Parathyroid adenoma (tissue), 2 donors: ENCODE results near the gene TEX19.

Source experiments
- H2AFZ ChIP-seq: fragments of 300-600 bp; sonication (generic); one replicate; pipeline ENCODE4 v1.7.0; 2017; ENCODE audit warnings: antibody characterized with exemption, mild to moderate bottlenecking
- H3K27ac ChIP-seq: fragments of 300-600 bp; sonication (generic); one replicate; pipeline ENCODE4 v1.7.0; 2017
- H3K27me3 ChIP-seq: fragments of 300-600 bp; sonication (generic); one replicate; pipeline ENCODE4 v1.7.0; 2017; ENCODE audit warnings: low read length; ENCODE audit not compliant: control insufficient read depth, insufficient read depth
- H3K36me3 ChIP-seq: fragments of 300-600 bp; sonication (generic); one replicate; pipeline ENCODE4 v1.7.0; 2017; ENCODE audit warnings: low read length; ENCODE audit not compliant: control insufficient read depth, insufficient read depth
- H3K4me1 ChIP-seq: fragments of 300-600 bp; sonication (generic); one replicate; pipeline ENCODE4 v1.7.0; 2017; ENCODE audit warnings: control low read depth
- H3K4me2 ChIP-seq: fragments of 300-600 bp; sonication (generic); one replicate; pipeline ENCODE4 v1.7.0; 2017; ENCODE audit warnings: low read length
- H3K4me3 ChIP-seq: fragments of 300-600 bp; sonication (generic); one replicate; pipeline ENCODE4 v1.7.0; 2017; ENCODE audit warnings: low read depth, low read length
- H3K79me2 ChIP-seq: fragments of 300-600 bp; sonication (generic); one replicate; pipeline ENCODE4 v1.7.0; 2017; ENCODE audit warnings: control low read depth
- H3K9ac ChIP-seq: fragments of 300-600 bp; sonication (generic); one replicate; pipeline ENCODE4 v1.7.0; 2017; ENCODE audit warnings: mild to moderate bottlenecking
- H3K9me3 ChIP-seq: fragments of 300-600 bp; sonication (generic); one replicate; pipeline ENCODE4 v1.7.0; 2017; ENCODE audit warnings: low read length; ENCODE audit not compliant: control insufficient read depth
- TF ChIP-seq, protein P1 (sequence below): fragments of 300-600 bp; sonication (generic); IDR thresholded peaks from one replicate; pipeline ENCODE4 v1.7.0; 2017; ENCODE audit warnings: antibody characterized with exemption, mild to moderate bottlenecking
- donor health status: primary hyperparathyroidism.

Gene TEX19

DNA sequence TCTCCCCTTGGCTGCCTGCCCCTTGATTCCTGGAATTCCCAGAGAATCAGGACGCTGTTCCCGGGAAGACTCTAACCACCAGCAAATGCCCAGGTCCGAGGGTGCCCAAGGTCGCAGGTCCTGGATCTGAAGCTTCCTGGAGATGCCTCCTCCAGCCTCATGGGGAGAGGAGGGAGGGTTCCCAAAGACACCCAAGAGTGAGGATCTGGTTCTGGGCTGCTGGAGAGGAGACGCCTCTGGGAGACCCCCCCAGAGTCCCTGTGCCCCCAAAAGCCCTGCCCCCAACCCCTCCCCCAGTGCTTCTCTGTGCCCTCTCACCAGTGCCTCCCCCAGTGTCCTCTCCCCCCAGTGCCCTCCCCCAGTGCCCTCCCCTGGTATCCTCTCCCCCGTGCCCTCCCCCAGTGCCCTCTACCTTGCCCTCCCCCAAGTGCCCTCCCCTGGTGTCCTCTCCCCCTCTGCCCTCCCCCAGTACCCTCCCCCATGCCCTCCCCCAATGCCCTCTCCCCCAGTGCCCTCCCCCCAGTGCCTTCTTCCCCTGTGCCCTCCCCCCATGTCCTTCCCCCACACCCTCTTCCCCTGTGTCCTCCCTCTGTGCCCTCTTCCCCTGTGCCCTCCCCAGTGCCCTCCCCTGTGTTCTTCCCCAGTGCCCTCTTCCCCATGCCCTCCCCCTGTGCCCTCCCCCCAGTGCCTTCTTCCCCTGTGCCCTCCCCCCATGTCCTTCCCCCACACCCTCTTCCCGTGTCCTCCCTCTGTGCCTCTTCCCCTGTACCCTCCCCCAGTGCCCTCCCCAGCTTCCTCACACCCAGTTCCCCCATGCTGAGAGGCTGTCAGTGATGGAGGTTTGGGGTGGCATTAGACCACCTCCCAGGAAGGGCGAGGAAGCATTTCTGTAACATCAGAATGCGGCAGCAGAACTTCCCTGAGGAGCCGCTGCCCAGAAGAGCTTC lies 19.1 kb upstream of the TEX19 start:
- no peaks in the 10 kb centered on the region for H3K4me1 ChIP-seq
- peak overlapping the region; percentile 7 for H2AFZ ChIP-seq
- no peaks in the 10 kb centered on the region for H3K27me3 ChIP-seq
- no peak overlapping the region for H3K9ac ChIP-seq
- H3K27ac ChIP-seq, result no peak overlapping the region
- H3K36me3 ChIP-seq, result no peaks in the 10 kb centered on the region
- no peak overlapping the region for H3K4me3 ChIP-seq
- TF ChIP-seq, protein P1, sequence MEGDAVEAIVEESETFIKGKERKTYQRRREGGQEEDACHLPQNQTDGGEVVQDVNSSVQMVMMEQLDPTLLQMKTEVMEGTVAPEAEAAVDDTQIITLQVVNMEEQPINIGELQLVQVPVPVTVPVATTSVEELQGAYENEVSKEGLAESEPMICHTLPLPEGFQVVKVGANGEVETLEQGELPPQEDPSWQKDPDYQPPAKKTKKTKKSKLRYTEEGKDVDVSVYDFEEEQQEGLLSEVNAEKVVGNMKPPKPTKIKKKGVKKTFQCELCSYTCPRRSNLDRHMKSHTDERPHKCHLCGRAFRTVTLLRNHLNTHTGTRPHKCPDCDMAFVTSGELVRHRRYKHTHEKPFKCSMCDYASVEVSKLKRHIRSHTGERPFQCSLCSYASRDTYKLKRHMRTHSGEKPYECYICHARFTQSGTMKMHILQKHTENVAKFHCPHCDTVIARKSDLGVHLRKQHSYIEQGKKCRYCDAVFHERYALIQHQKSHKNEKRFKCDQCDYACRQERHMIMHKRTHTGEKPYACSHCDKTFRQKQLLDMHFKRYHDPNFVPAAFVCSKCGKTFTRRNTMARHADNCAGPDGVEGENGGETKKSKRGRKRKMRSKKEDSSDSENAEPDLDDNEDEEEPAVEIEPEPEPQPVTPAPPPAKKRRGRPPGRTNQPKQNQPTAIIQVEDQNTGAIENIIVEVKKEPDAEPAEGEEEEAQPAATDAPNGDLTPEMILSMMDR, result no peak
- no peaks in the 10 kb centered on the region for H3K9me3 ChIP-seq
- H3K4me2 ChIP-seq, result peak overlapping the region; percentile 35
- H3K79me2 ChIP-seq, result no peaks in the 10 kb centered on the region

DNA sequence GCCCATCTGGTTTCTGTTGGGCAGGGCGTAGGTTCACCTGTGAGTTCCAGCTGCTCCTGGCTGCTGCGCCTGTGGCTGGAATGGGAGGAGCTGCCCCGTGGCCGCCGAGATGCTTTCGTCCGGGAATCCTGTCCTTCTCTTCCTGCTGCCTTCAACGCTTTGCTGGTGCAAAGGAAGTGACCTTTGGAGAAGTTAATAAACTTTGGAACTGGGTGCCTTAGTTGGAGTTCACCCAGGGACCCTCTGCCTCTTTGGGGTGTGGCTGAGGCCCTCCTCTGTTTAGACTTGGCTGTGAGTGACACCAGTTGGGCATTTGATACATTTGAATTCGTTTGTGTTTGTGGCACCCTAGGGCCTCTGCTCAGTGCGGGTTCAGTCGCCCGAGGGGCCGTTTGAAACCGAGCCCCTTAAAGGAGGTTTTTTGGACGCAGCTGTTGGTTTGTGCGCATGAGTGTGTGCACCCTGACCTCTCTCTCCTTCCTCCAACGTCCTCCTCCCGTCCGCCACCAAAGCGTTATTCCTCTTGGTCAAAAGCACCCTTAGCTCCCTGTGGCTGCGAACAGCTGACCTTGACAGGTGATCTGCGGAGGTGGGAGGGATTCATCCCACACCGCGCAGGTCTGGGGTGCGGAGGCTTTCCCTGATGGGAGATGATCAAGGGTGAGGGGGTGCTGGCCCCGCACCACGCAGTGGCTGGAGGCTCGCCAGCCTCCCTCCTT lies 16.5 kb upstream of the TEX19 start:
- Histone ChIP-seq H3K4me3 (no peak overlapping the region), H3K4me2 (no peak overlapping the region), H3K27ac (no peak overlapping the region), H3K27me3 (no peaks in the 10 kb centered on the region), H3K9ac (no peak overlapping the region), H3K36me3 (no peaks in the 10 kb centered on the region), H3K9me3 (no peaks in the 10 kb centered on the region), H2AFZ (no peak overlapping the region), H3K79me2 (no peaks in the 10 kb centered on the region), H3K4me1 (no peaks in the 10 kb centered on the region)
- TF ChIP-seq, protein P1, result no peak

DNA sequence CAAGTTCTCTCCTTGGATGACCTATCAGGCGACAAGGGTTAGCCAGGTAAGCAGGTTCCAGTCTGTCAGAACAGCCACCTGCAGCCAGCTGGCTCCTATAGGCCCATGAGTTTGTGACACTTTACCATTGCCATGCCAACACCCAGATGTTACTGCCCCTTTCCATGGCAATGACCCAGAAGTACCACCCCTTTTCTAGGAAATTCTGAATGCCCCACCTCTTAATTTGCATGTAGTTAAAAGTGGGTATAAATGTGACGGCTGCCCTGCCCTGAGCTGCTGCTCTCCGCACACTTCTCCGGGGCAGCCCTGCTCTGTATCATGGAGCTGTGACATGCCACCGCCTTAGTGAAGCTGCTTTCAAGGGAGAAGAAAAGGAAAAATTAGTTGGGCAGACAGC lies 15.5 kb upstream of the TEX19 start:
- Histone ChIP-seq H3K4me2 (no peak overlapping the region), H3K36me3 (no peaks in the 10 kb centered on the region), H3K79me2 (no peaks in the 10 kb centered on the region), H3K4me1 (no peaks in the 10 kb centered on the region), H3K27ac (no peak overlapping the region), H3K9me3 (no peaks in the 10 kb centered on the region), H3K27me3 (no peaks in the 10 kb centered on the region), H3K4me3 (no peak overlapping the region), H3K9ac (no peak overlapping the region), H2AFZ (no peak overlapping the region)
- TF ChIP-seq, protein P1, result no peak

DNA sequence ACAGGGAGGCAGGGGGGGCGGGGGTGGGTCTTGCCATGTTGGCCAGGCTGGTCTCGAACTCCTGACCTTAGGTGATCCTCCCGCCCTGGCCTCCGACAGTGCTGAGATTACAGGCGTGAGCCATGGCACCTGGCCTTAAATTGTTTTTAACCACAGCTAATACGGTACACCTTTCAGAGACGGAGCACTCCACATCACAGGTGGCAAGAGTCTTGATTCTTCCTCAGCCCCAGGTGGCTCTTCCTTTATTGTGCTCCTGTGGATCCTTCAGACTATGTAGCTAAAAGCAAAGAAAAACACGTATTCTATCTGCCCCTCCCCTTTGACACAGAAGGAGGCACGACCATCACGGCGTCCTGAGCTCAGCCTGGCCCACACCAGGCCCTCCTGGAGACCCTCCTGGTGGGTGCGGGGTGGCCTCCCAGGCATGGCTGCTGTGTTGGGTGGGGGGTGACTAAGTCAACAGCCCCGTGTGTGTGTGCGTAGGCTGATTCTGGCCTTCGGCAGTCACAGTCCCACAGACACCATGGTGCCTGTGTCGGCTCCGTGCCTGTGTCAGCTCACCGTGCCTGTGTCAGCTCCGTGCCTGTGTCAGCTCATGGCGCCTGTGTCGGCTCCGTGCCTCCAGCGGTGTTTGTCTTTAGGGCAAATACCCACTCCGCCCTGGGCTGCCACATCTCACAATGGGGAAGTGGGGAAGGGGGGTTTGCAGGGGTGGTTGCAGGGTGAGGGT lies 14.7 kb upstream of the TEX19 start:
- H3K4me3 ChIP-seq, result no peak overlapping the region
- no peaks in the 10 kb centered on the region for H3K79me2 ChIP-seq
- no peak overlapping the region for H2AFZ ChIP-seq
- TF ChIP-seq, protein P1, result no peak
- no peaks in the 10 kb centered on the region for H3K27me3 ChIP-seq
- H3K36me3 ChIP-seq, result no peaks in the 10 kb centered on the region
- H3K4me1 ChIP-seq, result no peaks in the 10 kb centered on the region
- H3K27ac ChIP-seq, result no peak overlapping the region
- no peak overlapping the region for H3K9ac ChIP-seq
- no peaks in the 10 kb centered on the region for H3K9me3 ChIP-seq
- no peak overlapping the region for H3K4me2 ChIP-seq
